ENCODE measurements around the gene TBL2. TPM values are rescaled to one million over a fixed set of nuclear protein-coding genes. Genes with fewer than 3 reads are reported as not detected.

TBL2 gene, protein sequence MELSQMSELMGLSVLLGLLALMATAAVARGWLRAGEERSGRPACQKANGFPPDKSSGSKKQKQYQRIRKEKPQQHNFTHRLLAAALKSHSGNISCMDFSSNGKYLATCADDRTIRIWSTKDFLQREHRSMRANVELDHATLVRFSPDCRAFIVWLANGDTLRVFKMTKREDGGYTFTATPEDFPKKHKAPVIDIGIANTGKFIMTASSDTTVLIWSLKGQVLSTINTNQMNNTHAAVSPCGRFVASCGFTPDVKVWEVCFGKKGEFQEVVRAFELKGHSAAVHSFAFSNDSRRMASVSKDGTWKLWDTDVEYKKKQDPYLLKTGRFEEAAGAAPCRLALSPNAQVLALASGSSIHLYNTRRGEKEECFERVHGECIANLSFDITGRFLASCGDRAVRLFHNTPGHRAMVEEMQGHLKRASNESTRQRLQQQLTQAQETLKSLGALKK
- 83.4 and 114 TPM in 2 replicates for total RNA-seq (ENCODE audit: low replicate concordance)

DNA sequence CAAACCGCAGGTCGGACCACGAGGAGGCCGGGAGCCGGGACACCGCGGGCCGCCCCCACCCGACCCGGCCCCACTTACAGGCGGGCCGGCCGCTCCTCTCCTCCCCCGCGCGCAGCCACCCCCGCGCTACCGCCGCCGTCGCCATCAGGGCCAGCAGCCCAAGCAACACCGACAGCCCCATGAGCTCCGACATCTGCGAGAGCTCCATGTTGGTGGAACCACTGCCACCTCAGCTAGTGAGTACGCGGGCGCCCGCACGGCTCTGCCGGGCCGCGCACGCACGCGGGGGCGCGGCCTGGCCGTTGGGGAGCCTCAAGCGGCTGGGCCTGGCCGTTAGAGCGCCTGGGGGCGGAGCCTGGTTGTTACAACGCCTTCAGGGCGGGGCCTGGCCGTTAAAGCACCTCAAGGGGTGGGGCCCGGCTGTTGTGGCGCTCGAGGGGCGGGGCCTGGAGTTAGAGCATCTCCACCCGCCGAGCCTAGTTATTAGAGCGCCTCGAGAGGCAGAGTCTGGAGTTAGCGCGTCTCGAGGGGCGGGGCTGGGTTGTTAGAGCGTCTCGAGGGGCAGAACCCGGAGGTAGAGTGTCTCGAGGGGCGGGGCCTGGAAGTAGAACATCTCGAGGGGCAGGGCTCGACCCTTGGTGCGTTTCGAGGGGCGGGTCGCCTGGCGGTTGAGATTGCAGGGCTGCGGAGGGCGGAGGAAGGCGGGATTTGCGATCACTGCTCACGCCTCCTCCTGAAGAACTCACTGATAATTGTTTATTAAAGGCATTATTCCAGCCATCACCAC is at the start of gene TBL2:
Gene TBL2 (minus strand): TSS at position 238 of the 787 bp plus-strand sequence. CDS start 30 bp downstream, at position 208.

DNA sequence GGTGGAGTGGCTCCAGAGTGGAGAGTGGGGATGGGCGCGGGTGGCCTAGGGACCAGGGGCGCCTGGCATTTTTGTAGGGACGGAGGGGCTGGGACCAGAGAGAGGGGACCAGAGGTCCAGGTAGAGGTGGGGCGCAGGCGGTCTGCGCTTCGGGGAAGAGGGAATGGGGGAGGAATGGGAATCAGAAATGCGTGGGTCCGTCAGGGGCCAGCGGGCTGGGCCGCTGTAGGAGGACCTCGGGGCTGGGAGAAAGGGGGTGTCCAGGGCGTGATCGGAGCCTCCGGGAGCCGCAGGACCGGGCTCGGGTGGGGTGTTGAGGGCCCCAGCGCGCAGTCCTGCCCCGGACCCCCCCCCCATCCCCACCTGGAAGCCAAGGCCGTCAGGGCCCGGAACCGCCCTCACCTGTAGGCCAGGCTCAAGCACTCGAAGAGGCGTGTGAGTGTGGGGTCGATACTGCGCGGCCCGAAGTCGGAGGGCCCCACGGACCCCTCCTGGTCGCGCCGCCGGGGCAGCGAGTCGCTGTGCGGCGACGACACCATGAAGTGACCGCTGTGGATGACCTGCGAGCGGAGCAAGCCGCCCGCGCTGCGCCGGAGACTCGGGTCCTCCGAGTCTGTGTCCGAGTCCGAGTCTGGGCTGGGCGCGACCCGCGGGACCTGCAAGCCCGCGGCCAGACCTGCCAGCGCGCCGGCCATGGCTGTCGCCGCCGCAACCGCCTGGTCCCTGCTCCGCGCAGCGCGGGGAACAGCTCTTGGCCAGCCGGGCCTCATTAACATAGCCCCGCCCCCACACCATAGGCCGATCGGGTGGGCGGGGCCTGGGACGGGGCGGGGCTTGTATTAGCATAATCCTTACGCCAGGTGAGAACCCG is 45.7 kb upstream of the TBL2 start, which contains the start of gene MLXIPL:
Gene MLXIPL (minus strand): TSS at position 725 of the 871 bp plus-strand sequence. CDS start 30 bp downstream, at position 695.

DNA sequence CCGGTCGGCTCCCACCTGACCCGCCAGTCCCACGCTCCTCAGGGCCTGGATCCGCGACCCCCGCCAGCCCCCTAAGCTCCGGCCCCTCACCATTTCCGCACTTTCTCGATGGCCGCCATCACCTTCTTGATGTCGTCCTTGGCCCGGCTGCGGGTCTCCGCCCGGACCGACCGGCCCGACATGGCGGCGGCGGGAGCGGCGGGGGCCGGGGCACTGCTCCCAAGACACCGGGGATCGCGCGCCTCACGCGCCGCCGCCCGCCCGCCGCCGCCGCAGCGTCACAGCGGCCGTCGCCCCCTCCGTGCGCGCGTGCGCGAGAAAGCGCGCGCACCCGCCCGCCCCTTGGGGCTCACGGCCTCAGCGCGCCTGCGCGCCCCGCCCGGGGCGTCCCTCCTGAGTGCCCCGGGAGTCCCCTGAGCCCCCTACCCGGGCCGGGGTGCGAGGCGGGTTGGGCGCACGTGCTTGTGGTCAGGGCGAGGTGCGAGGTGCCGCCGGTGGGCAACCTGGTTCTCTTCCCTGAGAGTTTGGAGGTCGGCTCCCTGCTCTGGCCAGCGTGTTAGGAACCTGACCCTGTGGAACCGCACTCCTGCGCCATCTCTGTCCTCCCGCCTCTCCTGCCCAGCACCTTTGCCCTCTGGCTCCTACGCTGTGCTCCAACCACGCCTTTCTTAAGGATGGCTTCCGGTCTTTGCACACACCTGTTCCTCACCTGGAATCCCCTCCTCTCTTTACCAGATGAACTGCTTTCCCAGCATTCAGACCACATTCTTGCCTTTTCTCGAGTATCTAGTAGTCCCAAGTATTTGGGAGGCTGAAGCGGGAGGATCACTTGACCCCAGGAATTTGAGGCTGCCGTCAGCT is 20.8 kb downstream of the TBL2 start, which contains the start of gene BCL7B:
Gene BCL7B (minus strand): TSS at position 294 of the 861 bp plus-strand sequence. CDS start 112 bp downstream, at position 182.

DNA sequence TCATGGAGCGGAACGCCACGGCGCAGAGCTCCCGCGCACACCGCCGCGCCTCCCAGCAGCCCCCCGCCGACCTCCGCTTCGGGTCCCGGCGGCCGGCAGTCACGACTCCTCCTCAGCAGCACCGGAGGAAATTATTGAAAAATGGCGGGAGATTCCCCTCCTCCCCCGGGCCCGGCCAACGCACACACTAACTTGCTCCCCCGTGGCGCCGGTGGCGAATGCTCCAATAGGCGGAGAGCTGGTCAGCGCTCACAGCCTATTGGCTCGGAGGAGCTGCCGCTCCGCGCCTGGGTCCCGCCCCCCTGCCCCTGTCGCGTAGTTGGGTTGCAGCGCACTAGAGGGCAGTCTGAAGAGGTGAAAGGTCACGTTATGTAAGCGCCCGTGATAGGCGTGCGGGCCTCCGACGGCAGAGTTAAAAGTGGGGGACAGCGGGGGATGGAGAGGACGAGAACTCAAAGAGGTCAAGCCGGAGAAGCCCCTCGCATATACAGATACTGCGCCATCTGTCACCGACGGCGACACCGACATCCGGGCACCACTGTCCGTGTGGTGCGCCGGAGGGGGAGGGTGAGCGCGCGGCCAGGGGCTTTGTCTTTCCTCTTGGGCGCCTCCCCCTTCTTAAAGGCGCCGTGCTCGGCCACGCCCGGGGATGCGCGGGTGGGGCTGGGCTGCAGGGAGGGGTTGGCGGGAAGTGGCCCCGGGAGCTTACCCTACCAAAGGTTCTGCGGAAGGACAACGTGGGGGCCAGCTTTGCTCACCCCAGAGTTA is 56.1 kb downstream of the TBL2 start, which contains the start of gene BAZ1B:
Gene BAZ1B (minus strand): TSS at position 189 of the 768 bp plus-strand sequence. CDS start 360 bp downstream, outside the sequence.

Other genes starting within 250 kb of the TBL2 start
- 0.12 and 0.98 TPM in 2 replicates for gene FZD9, start 144.8 kb downstream of the TBL2 start, total RNA-seq (ENCODE audit: low replicate concordance)
- gene BAZ1B, start 56.3 kb downstream of the TBL2 start, total RNA-seq (ENCODE audit: low replicate concordance): 36.4 and 37.2 TPM in 2 replicates
- gene BCL7B, start 20.9 kb downstream of the TBL2 start, total RNA-seq (ENCODE audit: low replicate concordance): 12.1 and 16.1 TPM in 2 replicates
- 0.23 TPM in 1 of 2 replicates, not detected in the other for gene MLXIPL, start 45.9 kb upstream of the TBL2 start, total RNA-seq (ENCODE audit: low replicate concordance)
- gene VPS37D, start 89.3 kb upstream of the TBL2 start, total RNA-seq (ENCODE audit: low replicate concordance): 3.7 and 4.2 TPM in 2 replicates
- gene DNAJC30, start 104.9 kb upstream of the TBL2 start, total RNA-seq (ENCODE audit: low replicate concordance): 1.8 and 2.0 TPM in 2 replicates
- gene BUD23, start 105.0 kb upstream of the TBL2 start, total RNA-seq (ENCODE audit: low replicate concordance): 51.5 and 62.3 TPM in 2 replicates
- 20.6 and 23.7 TPM in 2 replicates for gene STX1A, start 141.1 kb upstream of the TBL2 start, total RNA-seq (ENCODE audit: low replicate concordance)
- 6.6 and 8.9 TPM in 2 replicates for gene ABHD11, start 160.2 kb upstream of the TBL2 start, total RNA-seq (ENCODE audit: low replicate concordance)
- not detected in 2 replicates for gene CLDN3, start 191.7 kb upstream of the TBL2 start, total RNA-seq (ENCODE audit: low replicate concordance)